HEK293 (cell line): ENCODE measurements around the gene C10orf67.
A peak's percentile ranks its signal among the peaks of the same experiment; 100 is the strongest.
"Not testable (repeated sequence)": the region's sequence is repeated elsewhere in the genome, so short reads cannot be mapped to it uniquely, and the experiment has no call there.

Source experiments
- CTCF ChIA-PET: fragments of 350-600 bp; formaldehyde crosslinking; extraction: SDS; loops from one replicate; lab custom pipeline; 2021; ENCODE audit warnings: antibody characterized with exemption; lab: Yijun Ruan, JAX
- POLR2A ChIA-PET: fragments of 300-600 bp; formaldehyde crosslinking; extraction: SDS; loops from one replicate; lab custom pipeline; 2020; ENCODE audit warnings: antibody characterized with exemption, inconsistent platforms; lab: Yijun Ruan, JAX
- H3K27ac ChIP-seq: fragments of 200-500 bp; sonication (Bioruptor generic); 2 replicates; pipeline ENCODE4 v1.5.1; 2014; ENCODE audit warnings: low read depth, low read length, control low read depth, inconsistent platforms; ENCODE audit errors: extremely low read depth
- H3K36me3 ChIP-seq, 2 experiments: fragments of 200-500 bp in 1 of 2; sonication (Bioruptor generic) in 1 of 2; 1 replicate in 1 of 2; 2 replicates in 1 of 2; pipeline ENCODE4 v1.5.1; 2014 to 2017; ENCODE audit warnings: inconsistent platforms in 2 of 2, low read length in 2 of 2; ENCODE audit not compliant: control insufficient read depth in 2 of 2, insufficient read depth in 1 of 2
- H3K4me1 ChIP-seq: fragments of 200-500 bp; sonication (Bioruptor generic); 2 replicates; pipeline ENCODE4 v1.5.1; 2014; ENCODE audit warnings: mild to moderate bottlenecking, low read length, inconsistent platforms; ENCODE audit not compliant: control insufficient read depth, insufficient read depth
- H3K4me3 ChIP-seq: 2 replicates; pipeline ENCODE4 v1.5.1; 2011; ENCODE audit warnings: low read depth, mild to moderate bottlenecking, control low read depth, low read length, moderate library complexity
- H3K9me3 ChIP-seq: fragments of 200-500 bp; sonication (Bioruptor generic); 2 replicates; pipeline ENCODE4 v1.5.1; 2014; ENCODE audit warnings: low read depth, low read length, inconsistent platforms; ENCODE audit not compliant: control insufficient read depth, insufficient read depth
- BCL11A ChIP-seq: fragments of 450-650 bp; formaldehyde crosslinking; IDR thresholded peaks from 2 replicates; pipeline ENCODE4 v1.5.1; 2016; ENCODE audit warnings: low read depth, missing biosample characterization, missing genetic modification characterization
- BCL11B ChIP-seq: fragments of 450-650 bp; formaldehyde crosslinking; IDR thresholded peaks from 2 replicates; pipeline ENCODE4 v1.5.1; 2016; ENCODE audit warnings: low read depth, missing biosample characterization, missing genetic modification characterization
- GLI2 ChIP-seq: fragments of 450-650 bp; formaldehyde crosslinking; IDR thresholded peaks from 2 replicates; pipeline ENCODE4; 2017; ENCODE audit warnings: missing biosample characterization, missing genetic modification characterization, low read depth, borderline replicate concordance
- IKZF3 ChIP-seq: fragments of 450-650 bp; IDR thresholded peaks from 2 replicates; pipeline ENCODE4 v1.5.0; 2018; ENCODE audit warnings: missing biosample characterization, mild to moderate bottlenecking, missing genetic modification characterization, moderate library complexity
- KLF1 ChIP-seq: fragments of 450-650 bp; formaldehyde crosslinking; IDR thresholded peaks from 2 replicates; pipeline ENCODE4 v1.5.1; 2016; ENCODE audit warnings: missing biosample characterization, missing genetic modification characterization
- KLF16 ChIP-seq: fragments of 450-650 bp; formaldehyde crosslinking; IDR thresholded peaks from 2 replicates; pipeline ENCODE4 v1.5.1; 2017; ENCODE audit warnings: missing biosample characterization, missing genetic modification characterization
- OSR2 ChIP-seq: fragments of 450-650 bp; formaldehyde crosslinking; IDR thresholded peaks from 2 replicates; pipeline ENCODE4 v1.5.1; 2016; ENCODE audit warnings: missing biosample characterization, missing genetic modification characterization
- PRDM2 ChIP-seq: fragments of 450-650 bp; formaldehyde crosslinking; IDR thresholded peaks from 2 replicates; pipeline ENCODE4 v1.5.1; 2016; ENCODE audit warnings: missing biosample characterization, missing genetic modification characterization, borderline replicate concordance
- RBAK ChIP-seq: fragments of 450-650 bp; formaldehyde crosslinking; IDR thresholded peaks from 2 replicates; pipeline ENCODE4 v1.5.1; 2016; ENCODE audit warnings: missing biosample characterization, missing genetic modification characterization
- ZBTB21 ChIP-seq: fragments of 450-650 bp; formaldehyde crosslinking; IDR thresholded peaks from 2 replicates; pipeline ENCODE4 v1.5.1; 2017; ENCODE audit warnings: missing biosample characterization, missing genetic modification characterization
- ZFP3 ChIP-seq: fragments of 450-650 bp; formaldehyde crosslinking; IDR thresholded peaks from 2 replicates; pipeline ENCODE4 v1.5.1; 2016; ENCODE audit warnings: low read depth, missing biosample characterization, missing genetic modification characterization
- ZNF248 ChIP-seq: fragments of 450-650 bp; formaldehyde crosslinking; IDR thresholded peaks from 2 replicates; pipeline ENCODE4 v1.5.1; 2017; ENCODE audit warnings: missing biosample characterization, missing genetic modification characterization
- ZNF366 ChIP-seq: fragments of 450-650 bp; formaldehyde crosslinking; conservative IDR thresholded peaks from 2 replicates; pipeline ENCODE4 v1.5.1; 2016; ENCODE audit warnings: missing biosample characterization, missing genetic modification characterization
- ZNF37A ChIP-seq: fragments of 450-650 bp; IDR thresholded peaks from 2 replicates; pipeline ENCODE4 v1.5.1; 2018; ENCODE audit warnings: missing biosample characterization, missing genetic modification characterization
- ZNF48 ChIP-seq: fragments of 450-650 bp; formaldehyde crosslinking; IDR thresholded peaks from 2 replicates; pipeline ENCODE4 v1.5.1; 2016; ENCODE audit warnings: missing biosample characterization, missing genetic modification characterization
- ZNF561 ChIP-seq: fragments of 450-650 bp; IDR thresholded peaks from 2 replicates; pipeline ENCODE4 v1.5.1; 2018; ENCODE audit warnings: missing biosample characterization, missing genetic modification characterization, borderline replicate concordance
- ZNF623 ChIP-seq: fragments of 450-650 bp; formaldehyde crosslinking; IDR thresholded peaks from 2 replicates; pipeline ENCODE4 v1.5.1; 2016; ENCODE audit warnings: missing biosample characterization, missing genetic modification characterization
- ZNF664 ChIP-seq: fragments of 450-650 bp; formaldehyde crosslinking; IDR thresholded peaks from 2 replicates; pipeline ENCODE4 v1.5.1; 2016; ENCODE audit warnings: missing biosample characterization, missing genetic modification characterization
- ZNF670 ChIP-seq: fragments of 450-650 bp; formaldehyde crosslinking; IDR thresholded peaks from 2 replicates; pipeline ENCODE4 v1.5.1; 2016; ENCODE audit warnings: missing biosample characterization, missing genetic modification characterization, low read depth
- ZNF792 ChIP-seq: fragments of 450-650 bp; formaldehyde crosslinking; IDR thresholded peaks from 2 replicates; pipeline ENCODE4 v1.5.1; 2016; ENCODE audit warnings: missing biosample characterization, missing genetic modification characterization
- ZNF843 ChIP-seq: fragments of 450-650 bp; formaldehyde crosslinking; IDR thresholded peaks from 2 replicates; pipeline ENCODE4 v1.5.1; 2016; ENCODE audit warnings: missing biosample characterization, missing genetic modification characterization
- TF ChIP-seq, protein P1 (sequence below): fragments of 450-650 bp; formaldehyde crosslinking; IDR thresholded peaks from 2 replicates; pipeline ENCODE4 v1.5.1; 2016; ENCODE audit warnings: missing biosample characterization, missing genetic modification characterization
- TF ChIP-seq, protein P2 (sequence below): fragments of 450-650 bp; formaldehyde crosslinking; IDR thresholded peaks from 2 replicates; pipeline ENCODE4 v1.5.1; 2016; ENCODE audit warnings: missing biosample characterization, missing genetic modification characterization

C10orf67 gene

GRCh38 chr10:23365417-23366030, 20.9 kb upstream of the C10orf67 start:
- CTCF ChIA-PET, result interaction anchor here (0.6 kb wide), 2 partner anchors 74 to 1141 kb away, joined by 3 to 5 read pairs; no protein-coding TSS in a partner anchor
- H3K36me3 ChIP-seq, H3K9me3 ChIP-seq, H3K27ac ChIP-seq, H3K4me3 ChIP-seq, POLR2A ChIA-PET, H3K4me1 ChIP-seq: not testable (repeated sequence)
- peak; percentile 80 for TF ChIP-seq ZNF623 (tag by site-specific recombination)

GRCh38 chr10:23364378-23364777, 19.8 kb upstream of the C10orf67 start:
- ChIA-PET POLR2A (no interaction called here), CTCF (interaction anchor here (1.0 kb wide), 1 partner anchor 49 kb away, joined by 3 read pairs; no protein-coding TSS in a partner anchor)
- Histone ChIP-seq H3K27ac (no peak overlapping the region), H3K36me3 (no peaks in the 10 kb centered on the region), H3K9me3 (no peaks in the 10 kb centered on the region), H3K4me1 (0 out of 2 replicates have a peak, but pooled peaks cover 3% of the 10 kb centered on the region), H3K4me3 (no peak overlapping the region)
- TF ChIP-seq ZNF37A (tag by site-specific recombination) (no peak), PRDM2 (tag by site-specific recombination) (no peak), KLF16 (tag by site-specific recombination) (no peak), ZNF664 (tag by site-specific recombination) (no peak), ZNF366 (tag by site-specific recombination) (no peak), BCL11A (no peak), OSR2 (tag by site-specific recombination) (peak; percentile 39; the same call in 1 of the 2 replicates), ZNF792 (tag by site-specific recombination) (no peak)

DNA sequence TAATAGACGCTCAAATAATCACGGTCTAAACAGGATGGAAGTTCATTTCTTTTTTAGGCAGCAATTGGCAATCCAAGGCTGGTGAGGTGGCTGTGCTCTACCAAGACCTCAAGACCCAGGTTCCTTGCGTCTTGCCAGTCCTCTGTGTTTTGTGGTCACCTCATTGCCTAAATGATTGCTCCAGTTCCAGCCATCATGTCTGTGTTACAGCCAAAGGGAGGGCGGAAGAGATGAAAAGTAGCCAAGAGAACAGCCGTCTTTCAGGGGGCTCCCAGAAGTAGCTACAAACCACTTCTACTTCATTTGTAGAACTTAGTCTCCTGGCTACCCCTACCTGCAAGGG, 19.2 kb upstream of the C10orf67 start:
- ChIA-PET CTCF (interaction anchor here (0.6 to 1.0 kb wide), 2 partner anchors 49 to 1844 kb away, joined by 3 to 4 read pairs; no protein-coding TSS in a partner anchor), POLR2A (no interaction called here)
- no peak overlapping the region for H3K4me3 ChIP-seq
- no peaks in the 10 kb centered on the region for H3K4me1 ChIP-seq
- no peaks in the 10 kb centered on the region for H3K9me3 ChIP-seq
- H3K27ac ChIP-seq, result no peak overlapping the region
- no peaks in the 10 kb centered on the region for H3K36me3 ChIP-seq
- no peak for TF ChIP-seq ZNF248 (tag by site-specific recombination)
- TF ChIP-seq ZNF561 (tag by site-specific recombination), result no peak
- TF ChIP-seq, protein P1, sequence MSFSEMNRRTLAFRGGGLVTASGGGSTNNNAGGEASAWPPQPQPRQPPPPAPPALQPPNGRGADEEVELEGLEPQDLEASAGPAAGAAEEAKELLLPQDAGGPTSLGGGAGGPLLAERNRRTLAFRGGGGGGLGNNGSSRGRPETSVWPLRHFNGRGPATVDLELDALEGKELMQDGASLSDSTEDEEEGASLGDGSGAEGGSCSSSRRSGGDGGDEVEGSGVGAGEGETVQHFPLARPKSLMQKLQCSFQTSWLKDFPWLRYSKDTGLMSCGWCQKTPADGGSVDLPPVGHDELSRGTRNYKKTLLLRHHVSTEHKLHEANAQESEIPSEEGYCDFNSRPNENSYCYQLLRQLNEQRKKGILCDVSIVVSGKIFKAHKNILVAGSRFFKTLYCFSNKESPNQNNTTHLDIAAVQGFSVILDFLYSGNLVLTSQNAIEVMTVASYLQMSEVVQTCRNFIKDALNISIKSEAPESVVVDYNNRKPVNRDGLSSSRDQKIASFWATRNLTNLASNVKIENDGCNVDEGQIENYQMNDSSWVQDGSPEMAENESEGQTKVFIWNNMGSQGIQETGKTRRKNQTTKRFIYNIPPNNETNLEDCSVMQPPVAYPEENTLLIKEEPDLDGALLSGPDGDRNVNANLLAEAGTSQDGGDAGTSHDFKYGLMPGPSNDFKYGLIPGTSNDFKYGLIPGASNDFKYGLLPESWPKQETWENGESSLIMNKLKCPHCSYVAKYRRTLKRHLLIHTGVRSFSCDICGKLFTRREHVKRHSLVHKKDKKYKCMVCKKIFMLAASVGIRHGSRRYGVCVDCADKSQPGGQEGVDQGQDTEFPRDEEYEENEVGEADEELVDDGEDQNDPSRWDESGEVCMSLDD (tag by site-specific recombination), result no peak
- TF ChIP-seq ZBTB21 (tag by site-specific recombination), result no peak
- TF ChIP-seq KLF1, result no peak
- TF ChIP-seq, protein P2, sequence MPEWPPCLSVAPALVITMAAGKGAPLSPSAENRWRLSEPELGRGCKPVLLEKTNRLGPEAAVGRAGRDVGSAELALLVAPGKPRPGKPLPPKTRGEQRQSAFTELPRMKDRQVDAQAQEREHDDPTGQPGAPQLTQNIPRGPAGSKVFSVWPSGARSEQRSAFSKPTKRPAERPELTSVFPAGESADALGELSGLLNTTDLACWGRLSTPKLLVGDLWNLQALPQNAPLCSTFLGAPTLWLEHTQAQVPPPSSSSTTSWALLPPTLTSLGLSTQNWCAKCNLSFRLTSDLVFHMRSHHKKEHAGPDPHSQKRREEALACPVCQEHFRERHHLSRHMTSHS, result no peak
- no peak for TF ChIP-seq RBAK
- no peak for TF ChIP-seq ZFP3 (tag by site-specific recombination)
- no peak for TF ChIP-seq GLI2 (tag by site-specific recombination)
- no peak for TF ChIP-seq BCL11B (tag by site-specific recombination)
- TF ChIP-seq ZNF843 (tag by site-specific recombination), result no peak
- no peak for TF ChIP-seq ZNF670 (tag by site-specific recombination)
- TF ChIP-seq ZNF48, result no peak
- TF ChIP-seq IKZF3 (tag by site-specific recombination), result no peak
